Measurements from ENCODE around the gene KCNA10.

Gene KCNA10

GRCh38 chr1:110493059-110493699, 25.8 kb downstream of the KCNA10 start:
- Histone ChIP-seq H3K9me3 (no peaks in the 10 kb centered on the region), H3K4me1 (ENCODE audit: control insufficient read depth in 1 of 2, insufficient read depth in 1 of 2, low read depth in 1 of 2, low read length in 1 of 2) (no peaks in the 10 kb centered on the region), H3K36me3 (no peaks in the 10 kb centered on the region), H3K27ac (no peak overlapping the region), H3K27me3 (peaks cover 11% of the 10 kb centered on the region), H3K4me3 (ENCODE audit: low read depth in 1 of 2, low read length in 1 of 2) (no peak overlapping the region)
- TF ChIP-seq, protein P1, sequence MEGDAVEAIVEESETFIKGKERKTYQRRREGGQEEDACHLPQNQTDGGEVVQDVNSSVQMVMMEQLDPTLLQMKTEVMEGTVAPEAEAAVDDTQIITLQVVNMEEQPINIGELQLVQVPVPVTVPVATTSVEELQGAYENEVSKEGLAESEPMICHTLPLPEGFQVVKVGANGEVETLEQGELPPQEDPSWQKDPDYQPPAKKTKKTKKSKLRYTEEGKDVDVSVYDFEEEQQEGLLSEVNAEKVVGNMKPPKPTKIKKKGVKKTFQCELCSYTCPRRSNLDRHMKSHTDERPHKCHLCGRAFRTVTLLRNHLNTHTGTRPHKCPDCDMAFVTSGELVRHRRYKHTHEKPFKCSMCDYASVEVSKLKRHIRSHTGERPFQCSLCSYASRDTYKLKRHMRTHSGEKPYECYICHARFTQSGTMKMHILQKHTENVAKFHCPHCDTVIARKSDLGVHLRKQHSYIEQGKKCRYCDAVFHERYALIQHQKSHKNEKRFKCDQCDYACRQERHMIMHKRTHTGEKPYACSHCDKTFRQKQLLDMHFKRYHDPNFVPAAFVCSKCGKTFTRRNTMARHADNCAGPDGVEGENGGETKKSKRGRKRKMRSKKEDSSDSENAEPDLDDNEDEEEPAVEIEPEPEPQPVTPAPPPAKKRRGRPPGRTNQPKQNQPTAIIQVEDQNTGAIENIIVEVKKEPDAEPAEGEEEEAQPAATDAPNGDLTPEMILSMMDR (IDR thresholded peaks at IDR 0.05), result no peak

DNA sequence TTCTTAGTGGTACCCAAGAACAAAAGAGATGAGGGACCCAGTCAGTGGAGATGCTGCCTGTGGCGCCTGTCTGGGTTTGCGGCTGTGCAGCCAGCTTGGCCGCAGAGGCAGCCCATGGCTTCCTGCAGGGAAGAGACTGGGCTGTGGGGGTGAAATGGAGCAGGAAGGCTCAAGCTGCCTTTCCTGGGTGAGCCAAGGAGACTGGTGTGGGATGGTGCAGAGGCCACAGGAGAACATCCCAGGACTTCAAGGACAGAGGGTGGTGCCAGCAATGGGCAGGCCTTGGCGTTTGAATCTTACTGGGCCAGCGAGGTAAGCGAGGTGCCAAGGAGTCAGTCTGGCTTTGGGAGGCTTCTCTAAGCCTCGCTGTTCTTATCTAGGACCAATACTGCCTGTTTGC, 26.4 kb downstream of the KCNA10 start:
- no peak overlapping the region for H3K27ac ChIP-seq
- no peaks in the 10 kb centered on the region for H3K9me3 ChIP-seq
- TF ChIP-seq, protein P1 (IDR thresholded peaks at IDR 0.05), result no peak
- no peak overlapping the region for H3K4me3 ChIP-seq (ENCODE audit: low read depth in 1 of 2, low read length in 1 of 2)
- peaks cover 11% of the 10 kb centered on the region for H3K27me3 ChIP-seq
- no peaks in the 10 kb centered on the region for H3K4me1 ChIP-seq (ENCODE audit: control insufficient read depth in 1 of 2, insufficient read depth in 1 of 2, low read depth in 1 of 2, low read length in 1 of 2)
- no peaks in the 10 kb centered on the region for H3K36me3 ChIP-seq

GRCh38 chr1:110490791-110491451, 28.1 kb downstream of the KCNA10 start:
- Histone ChIP-seq H3K27ac (no peak overlapping the region), H3K9me3 (no peaks in the 10 kb centered on the region), H3K4me1 (ENCODE audit: control insufficient read depth in 1 of 2, insufficient read depth in 1 of 2, low read depth in 1 of 2, low read length in 1 of 2) (no peaks in the 10 kb centered on the region), H3K27me3 (peaks cover 11% of the 10 kb centered on the region), H3K4me3 (ENCODE audit: low read depth in 1 of 2, low read length in 1 of 2) (no peak overlapping the region), H3K36me3 (no peaks in the 10 kb centered on the region)
- TF ChIP-seq, protein P1 (IDR thresholded peaks at IDR 0.05), result no peak

DNA sequence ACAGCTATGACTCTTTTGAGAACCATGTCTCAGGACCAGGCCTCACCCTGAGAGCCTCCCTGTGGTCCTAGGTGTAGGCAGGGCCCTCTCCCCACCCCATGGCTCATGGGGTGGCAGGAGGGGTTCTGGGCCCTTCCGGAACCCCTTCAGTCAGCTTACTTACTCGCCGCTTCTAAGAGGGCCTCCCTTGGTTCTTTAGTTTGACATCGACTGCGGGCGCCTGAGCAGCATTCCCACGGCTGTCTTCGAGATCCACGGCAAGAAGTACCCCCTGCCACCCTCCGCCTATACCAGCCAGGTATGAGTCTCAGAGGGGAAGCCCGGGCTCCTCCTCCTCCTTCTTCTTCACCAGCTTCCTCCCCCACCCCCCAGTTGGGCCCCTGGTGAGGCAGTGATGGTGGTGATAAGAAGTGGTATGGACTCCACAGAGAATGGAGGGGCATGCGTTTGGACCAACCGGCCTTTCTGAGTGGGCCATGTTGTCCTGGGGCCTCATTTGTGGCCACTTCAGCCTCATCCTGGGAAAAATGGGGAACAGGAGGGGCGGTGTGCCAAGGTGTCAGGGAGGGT, 28.9 kb downstream of the KCNA10 start:
- no peaks in the 10 kb centered on the region for H3K36me3 ChIP-seq
- TF ChIP-seq, protein P1 (IDR thresholded peaks at IDR 0.05), result no peak
- H3K27me3 ChIP-seq, result peaks cover 10% of the 10 kb centered on the region
- H3K4me3 ChIP-seq (ENCODE audit: low read depth in 1 of 2, low read length in 1 of 2), result no peak overlapping the region
- H3K4me1 ChIP-seq (ENCODE audit: control insufficient read depth in 1 of 2, insufficient read depth in 1 of 2, low read depth in 1 of 2, low read length in 1 of 2), result no peaks in the 10 kb centered on the region
- no peak overlapping the region for H3K27ac ChIP-seq
- no peaks in the 10 kb centered on the region for H3K9me3 ChIP-seq

GRCh38 chr1:110489406-110489805, 29.6 kb downstream of the KCNA10 start:
- Histone ChIP-seq H3K27me3 (peaks cover 4% of the 10 kb centered on the region), H3K9me3 (no peaks in the 10 kb centered on the region), H3K27ac (no peak overlapping the region), H3K4me1 (ENCODE audit: control insufficient read depth in 1 of 2, insufficient read depth in 1 of 2, low read depth in 1 of 2, low read length in 1 of 2) (no peaks in the 10 kb centered on the region), H3K4me3 (ENCODE audit: low read depth in 1 of 2, low read length in 1 of 2) (no peak overlapping the region), H3K36me3 (no peaks in the 10 kb centered on the region)
- TF ChIP-seq, protein P1 (IDR thresholded peaks at IDR 0.05), result no peak
